Stimulated activated CD4-positive, alpha-beta T cell treated with anti-CD3 and anti-CD28 coated beads, TNF-alpha, amount 100 ng/mL, for 4 hours (primary cell): ENCODE measurements around the gene MAGI2.

Source experiments
- DNase-seq, 3 experiments: peaks; one replicate each; pipeline ENCODE4 v3.0.0-alpha.2; 2020; ENCODE audit warnings: low read depth in 3 of 3

Gene MAGI2

DNA sequence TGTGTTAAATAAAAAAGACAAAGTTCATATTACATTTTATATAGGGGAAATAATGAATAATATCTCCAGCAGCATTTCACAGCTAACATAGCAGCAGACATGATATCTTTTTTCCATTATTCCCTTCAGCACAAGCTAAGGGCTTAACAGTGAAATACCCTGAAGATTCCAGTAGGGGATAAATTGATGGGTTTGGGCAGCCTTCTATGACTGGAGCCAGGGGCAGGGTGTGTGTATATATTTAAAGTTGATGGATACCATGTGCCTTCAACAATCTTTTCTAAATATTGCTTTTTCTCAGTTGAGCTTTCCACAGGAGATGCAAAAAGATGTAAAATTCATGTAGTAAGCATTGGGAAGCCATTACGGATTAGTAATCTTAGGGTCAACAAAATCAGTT is 151.2 kb downstream of the MAGI2 start:
- DNase-seq: no peak

DNA sequence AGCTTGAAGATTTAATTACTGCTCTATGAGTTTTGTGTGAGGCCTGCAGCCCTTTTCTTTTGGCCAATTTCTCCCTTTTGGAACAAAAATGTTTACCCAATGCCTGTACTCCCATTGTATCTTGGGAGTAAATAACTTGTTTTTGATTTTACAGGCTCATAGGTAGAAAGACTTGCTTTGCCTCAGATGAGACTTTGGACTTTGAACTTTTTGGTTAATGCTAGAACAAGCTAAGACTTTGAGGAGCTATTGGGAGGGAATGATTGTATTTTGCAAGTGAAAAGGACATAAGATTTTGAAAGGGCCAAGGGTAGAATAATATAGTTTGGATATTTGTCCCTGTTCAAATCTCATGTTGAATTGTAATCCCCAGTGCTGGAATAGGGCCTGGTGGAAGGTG is 152.0 kb downstream of the MAGI2 start:
- DNase-seq: no peak

DNA sequence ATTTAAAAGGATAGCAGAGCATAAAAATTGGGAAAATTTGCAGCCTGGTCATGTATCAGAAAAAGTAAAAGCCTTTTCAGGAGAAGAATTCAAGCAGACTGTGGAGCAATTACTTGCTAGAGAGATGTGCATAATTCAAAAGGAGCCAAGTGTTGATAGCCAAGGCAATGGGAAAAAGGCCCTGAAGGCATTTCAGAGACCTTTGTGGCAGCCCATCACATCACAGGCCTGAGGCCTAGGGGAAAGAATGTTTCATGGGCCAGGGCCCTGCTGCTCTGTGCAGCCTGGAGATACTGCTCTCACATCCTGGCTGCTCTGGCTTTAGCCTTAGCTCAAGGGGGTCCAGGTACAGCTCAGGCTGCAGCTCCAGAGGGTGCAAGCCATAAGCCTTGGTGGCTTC is 152.9 kb downstream of the MAGI2 start:
- no peak for DNase-seq

DNA sequence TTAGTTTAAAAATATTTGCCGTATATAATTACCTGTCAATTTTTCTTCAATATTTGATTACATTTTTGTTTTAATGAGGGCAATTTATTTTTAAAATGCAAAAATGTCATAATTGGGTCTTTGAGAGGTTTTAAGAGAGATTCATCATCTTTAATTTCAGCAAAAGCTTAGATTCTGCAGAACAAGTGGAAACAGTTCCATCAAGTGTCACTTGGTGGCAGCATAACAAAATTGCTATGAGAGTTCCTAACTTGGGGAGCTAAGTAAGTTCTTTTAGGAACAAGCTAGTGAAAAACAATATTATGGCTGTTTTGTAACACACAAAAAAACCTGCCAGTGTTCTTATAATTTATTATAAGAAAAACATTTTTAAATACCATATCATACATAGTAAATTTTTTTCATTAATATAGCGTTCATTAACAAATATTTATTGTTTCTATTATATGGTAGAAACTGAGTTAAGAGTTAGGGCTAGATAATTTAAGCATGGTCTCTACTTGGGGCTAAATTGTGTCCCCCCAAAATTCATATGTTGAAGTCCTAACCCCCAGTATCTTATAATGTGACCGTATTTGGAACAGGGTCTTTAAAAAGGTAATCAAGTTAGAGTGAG is 155.2 kb downstream of the MAGI2 start:
- no peak for DNase-seq

DNA sequence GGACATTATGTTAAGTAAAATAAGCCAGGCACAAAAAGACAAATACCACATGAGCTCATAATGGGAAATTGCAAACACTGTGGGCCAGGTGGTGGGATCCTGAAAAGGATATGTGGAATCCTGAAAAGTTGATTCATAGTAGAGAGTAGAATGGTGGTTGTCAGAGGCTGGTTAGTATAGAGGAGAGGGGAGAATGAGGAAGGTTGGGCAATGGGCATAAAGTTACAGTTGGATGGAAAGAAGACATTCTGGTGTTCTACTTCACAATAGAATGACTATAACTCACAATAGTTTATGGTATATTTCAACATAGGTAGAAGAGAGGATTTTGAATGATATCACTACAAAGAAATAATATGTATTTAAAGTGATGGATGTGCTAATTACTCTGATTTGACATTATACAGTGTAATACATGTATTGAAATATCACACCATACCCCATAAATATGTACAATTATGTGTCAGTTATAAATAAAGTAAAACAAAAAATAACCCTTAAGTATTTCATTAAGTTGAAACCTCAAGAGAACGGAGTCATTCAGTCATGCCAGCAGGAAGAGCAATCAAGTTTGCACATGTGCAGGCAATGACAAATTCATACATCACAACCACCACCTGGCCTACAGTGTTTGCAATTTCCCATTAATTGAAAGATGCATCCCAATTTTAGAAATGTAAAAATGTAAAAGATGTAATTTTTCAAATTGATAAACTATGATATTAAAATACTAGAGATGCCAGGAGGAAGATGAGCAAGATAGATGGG is 156.7 kb downstream of the MAGI2 start:
- no peak for DNase-seq

DNA sequence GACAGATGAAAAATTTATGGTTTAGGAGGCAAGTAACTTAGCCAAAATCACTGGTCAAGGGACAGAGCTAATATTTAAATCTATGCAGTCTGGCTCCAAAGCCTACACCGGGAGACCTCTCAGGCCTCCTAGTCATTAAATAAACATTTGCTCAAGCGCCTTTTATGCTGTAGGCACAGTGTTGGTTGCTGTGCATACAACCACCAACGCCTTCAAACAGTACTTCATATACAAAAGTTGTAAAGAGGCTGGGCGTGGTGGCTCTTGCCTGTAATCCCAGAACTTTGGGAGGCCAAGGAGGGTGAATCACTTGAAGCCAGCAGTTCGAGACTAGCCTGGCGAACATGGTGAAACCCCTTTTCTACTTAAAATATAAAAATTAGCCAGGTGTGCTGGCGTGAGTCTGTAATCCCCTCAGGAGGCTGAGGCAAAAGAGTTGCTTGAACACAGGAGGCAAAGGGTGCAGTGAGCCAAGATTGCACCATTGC is 159.8 kb downstream of the MAGI2 start:
- no peak for DNase-seq

DNA sequence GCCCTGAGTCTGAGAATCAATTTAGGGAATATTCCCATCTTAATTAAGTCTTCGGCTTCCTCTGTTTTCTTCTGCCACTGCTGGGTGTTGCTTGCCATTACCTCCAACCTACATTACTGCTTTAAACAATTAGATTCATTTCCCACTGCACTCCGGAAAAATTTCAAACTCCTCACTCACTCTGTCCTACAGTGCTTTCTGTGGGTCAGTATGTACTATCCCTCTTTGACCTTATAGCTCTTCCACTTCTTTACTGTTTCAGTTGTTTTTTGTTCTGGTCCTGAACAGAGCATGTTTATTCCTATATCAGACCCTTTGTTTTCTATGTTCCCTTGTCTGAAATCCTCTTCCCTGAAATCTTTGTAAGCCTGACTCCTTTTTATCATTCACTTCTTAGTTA is 160.6 kb downstream of the MAGI2 start:
- no peak for DNase-seq

DNA sequence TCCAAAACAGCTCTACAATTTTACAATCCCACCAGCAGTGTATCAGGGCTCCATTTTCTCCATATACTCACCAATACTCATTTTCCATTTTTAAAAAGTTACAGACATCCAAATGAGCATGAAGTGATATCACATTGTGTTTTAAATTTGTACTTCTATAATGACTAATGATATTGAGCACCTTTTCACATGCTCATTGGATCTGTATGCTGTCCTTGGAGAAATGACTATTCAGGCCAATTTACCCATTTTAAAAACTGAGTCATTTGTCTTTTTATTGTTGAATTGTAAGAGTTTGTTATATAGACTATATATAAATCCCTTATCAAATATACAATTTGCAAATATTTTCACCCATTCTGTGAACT is 162.0 kb downstream of the MAGI2 start:
- no peak for DNase-seq

DNA sequence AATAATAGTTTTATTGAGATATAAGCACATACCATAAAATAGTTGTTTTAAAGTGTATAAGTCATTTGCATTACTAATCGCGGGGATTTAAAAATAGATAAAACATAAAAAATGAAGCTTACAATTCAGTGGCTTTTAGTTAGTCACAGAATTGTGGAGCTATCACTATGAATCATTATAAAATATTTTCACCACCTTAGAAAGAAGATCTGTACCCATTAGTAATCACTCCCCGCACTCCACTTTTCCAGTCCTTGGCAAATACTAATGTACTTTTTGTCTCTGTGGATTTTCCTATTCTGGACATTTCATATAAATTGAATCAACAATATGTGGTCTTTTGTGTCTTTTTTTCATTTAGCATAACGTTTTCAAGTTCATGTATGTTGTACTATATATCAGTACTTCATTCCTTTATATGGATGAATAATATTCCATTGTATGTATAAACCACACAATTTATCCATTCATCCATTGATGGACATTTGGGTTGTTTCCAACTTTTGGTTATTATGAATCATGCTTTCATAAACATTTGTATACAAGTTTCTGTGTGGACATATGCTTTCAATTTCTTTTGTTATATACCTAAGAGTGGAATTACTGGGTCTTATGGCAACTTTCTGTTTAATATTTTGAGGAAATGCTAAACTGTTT is 162.5 kb downstream of the MAGI2 start:
- DNase-seq: no peak

DNA sequence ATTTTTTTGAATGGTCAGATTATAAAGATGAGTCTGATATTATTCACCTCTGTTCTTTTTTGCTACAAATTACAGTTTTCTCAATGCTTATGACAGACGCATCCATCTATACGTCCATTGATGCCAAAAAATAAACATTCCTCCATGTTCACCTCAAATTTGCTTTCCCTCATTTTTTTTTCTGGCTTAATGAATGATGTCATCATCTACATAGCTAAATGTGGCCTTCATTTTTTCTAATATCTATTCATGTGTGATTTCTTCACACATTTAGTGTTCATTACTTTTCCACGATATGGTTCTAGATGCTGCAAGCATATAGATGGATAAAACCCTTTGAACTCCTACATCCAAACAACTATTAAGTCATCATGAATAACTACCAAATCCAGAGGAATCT is 163.1 kb downstream of the MAGI2 start:
- no peak for DNase-seq

DNA sequence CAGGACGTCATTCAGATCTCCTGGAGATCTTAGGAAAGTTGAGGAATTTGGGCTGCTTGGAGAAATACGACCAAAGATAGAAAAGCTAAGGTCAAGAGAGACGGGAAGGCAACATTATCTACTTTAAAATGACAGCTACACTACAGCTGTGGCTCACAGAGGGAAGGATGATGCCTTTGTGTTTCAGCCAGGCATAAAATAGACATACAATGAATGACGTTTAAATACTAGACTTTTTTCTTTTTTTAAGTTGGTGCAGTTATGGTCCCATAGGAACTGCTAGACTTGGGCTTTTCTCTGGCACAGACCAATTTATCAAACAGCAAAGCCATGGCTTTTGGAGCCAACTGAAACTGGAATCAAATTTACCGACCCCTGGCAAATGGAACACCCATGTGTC is 164.8 kb downstream of the MAGI2 start:
- DNase-seq: no peak

DNA sequence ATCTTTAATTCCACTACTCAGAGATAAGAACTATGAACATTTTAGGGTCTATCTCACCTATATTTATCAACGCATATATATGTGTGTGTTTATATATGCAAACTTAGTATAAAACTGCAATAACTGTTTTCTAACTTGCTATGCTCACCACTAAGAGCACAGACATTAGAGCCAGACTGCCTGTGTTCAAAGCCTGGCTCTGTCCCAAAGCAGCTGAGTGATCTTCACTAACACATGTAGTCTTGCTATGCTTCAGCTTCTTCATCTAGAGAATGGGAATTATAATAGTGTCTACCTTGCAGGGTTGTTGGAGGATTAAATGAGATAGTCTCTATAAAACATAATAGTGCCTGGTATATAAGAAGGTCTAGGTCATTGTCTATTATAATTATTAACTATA is 165.5 kb downstream of the MAGI2 start:
- DNase-seq: no peak

DNA sequence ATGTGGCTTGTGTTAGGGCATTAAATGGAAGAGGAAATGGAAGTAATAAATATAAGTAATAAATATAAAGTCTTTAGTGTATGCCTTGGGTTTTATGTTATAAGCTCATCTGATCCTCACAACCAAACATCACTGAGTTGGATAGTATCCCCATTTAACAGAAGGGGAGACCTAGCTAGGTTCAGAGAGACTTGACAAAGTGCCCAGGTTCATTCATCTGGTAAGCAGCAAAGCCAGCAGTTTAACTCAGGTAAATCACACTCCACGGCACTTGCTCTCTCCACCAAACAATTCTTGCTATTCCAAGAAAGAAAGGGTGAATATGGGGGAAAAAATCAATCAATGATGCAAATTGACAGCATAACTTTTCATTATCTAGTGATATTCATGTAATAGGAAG is 167.3 kb downstream of the MAGI2 start:
- DNase-seq: no peak

DNA sequence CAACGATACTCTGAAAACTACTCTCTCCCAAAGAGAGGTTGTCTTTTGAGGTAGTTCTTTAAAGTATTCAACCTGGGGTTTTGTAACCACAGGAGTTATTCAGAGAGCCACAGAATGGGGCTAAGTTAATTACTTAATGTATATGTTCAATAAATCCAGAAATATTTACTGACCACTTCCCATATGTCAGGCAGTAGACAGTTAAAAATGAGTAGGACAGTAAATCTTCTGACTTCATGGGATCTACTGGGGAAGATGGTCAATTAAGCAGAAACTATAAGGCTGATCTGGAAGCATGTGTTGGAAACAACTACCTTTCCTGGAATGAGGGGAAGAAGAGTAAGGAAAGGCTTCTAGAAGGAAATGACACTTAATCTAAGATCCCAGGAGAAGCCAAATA is 167.7 kb downstream of the MAGI2 start:
- no peak for DNase-seq

DNA sequence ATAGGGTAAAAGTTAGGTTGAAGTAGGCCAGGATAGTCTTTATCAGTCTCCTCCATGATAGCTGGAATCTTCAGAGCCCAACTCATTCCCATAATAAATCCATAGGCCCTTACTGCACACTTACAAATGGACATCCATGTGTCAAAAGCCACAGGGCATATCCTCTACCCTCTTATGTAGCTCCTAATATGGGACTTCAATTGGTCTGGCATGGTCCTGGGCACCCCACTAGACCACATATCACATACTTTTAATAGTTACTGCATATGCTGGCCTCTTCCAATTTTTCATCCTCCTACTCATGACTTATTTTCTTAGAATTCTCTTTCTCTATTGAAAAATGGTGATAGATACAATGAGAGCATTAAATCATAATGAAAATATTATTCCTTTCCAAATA is 169.3 kb downstream of the MAGI2 start:
- no peak for DNase-seq

DNA sequence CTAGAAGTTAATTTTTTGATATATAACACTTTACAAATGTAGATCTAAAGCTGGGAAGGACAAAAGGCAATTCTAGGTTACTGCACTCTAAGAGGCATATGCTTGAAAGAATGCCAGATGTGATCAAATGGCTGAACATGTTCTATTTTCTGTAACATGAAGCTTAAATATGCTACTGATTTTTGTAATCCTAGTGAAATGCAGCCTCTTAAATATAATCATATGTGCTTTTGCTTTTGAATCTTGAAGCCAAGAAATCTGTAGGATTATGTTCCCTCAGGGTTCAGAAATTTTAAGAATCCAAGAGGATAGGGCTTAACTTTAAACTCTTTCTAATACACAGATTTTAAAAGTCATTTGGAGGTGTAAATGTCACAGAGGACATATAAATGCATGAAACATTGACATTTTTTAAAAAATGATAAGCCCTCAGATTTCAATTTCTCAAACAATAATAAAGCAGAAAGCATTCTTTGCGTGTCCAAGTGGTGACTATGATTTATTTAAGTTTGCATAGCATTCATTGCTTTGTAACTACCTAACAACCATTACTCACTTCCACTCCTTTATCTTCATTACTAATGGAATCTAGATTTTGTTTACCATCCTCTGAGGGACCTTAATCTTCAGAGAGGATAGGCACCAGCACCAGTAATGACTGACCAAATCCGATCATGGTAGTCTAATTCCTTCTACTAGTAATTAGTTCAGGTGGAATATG is 170.4 kb downstream of the MAGI2 start:
- no peak for DNase-seq

DNA sequence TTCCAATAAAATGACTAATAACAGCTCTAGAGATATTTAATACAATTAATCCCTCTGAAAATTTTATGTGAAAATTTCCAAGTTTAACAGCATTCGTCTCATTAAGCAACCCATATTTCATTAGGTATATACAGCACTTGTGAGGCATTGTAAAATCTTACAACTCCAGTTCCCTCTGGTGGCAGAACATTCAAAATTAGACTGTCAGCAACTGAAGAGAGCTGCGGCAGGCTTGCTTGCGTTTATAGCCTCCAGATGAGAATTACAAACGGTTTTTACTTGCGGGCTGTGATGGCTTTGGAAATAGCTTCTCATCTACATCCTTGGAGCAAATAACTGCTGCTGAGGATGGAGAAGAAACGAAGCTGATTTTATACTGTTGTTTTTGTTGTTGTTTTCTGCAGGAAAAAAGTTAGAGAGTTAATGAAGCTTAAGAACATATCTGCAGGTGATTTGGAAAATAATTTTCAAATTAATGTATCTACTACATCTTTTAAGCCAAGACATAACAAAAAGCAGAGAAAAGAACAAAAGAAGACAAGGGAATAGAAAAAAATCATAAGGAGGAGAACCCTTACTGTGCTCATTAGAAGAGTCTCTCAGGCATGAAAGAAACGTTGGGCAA is 171.3 kb downstream of the MAGI2 start:
- no peak for DNase-seq

DNA sequence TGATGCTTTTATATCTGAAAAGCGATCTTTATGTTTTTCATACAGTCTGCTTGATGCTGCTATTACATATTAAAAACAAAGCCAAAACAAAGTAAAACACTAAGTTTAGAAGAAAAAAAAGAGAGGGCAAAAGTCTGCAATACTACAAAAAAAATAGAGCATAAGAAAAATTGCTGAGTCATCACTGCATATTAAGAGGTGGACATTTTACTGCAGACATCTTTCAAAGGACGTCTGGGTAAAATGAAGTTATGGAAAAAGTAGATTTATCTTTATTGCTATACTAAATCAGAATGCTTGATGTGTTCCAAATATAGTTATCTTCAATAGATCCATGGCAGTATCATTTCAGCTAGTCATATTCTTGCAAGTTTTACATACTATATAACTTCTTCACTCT is 172.0 kb downstream of the MAGI2 start:
- no peak for DNase-seq

DNA sequence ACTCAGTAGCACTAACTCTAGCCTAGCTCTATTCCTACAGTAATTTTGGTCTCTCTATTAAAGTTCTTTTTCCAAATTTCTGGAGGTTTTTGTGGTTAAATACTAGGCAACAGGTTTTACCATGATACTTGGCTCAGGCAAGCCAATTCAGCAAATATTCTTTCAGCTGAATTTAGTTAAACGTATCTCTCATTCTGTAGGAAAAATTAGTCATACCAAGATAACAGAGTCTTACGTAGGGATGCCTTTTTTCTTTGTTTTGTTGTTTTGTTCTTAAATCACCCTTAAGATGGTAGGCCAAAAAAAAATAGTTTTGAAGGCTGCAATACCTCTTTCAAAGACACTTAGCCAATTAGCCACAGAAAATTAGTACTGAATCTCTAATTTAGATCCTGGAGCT is 180.5 kb downstream of the MAGI2 start:
- no peak for DNase-seq

DNA sequence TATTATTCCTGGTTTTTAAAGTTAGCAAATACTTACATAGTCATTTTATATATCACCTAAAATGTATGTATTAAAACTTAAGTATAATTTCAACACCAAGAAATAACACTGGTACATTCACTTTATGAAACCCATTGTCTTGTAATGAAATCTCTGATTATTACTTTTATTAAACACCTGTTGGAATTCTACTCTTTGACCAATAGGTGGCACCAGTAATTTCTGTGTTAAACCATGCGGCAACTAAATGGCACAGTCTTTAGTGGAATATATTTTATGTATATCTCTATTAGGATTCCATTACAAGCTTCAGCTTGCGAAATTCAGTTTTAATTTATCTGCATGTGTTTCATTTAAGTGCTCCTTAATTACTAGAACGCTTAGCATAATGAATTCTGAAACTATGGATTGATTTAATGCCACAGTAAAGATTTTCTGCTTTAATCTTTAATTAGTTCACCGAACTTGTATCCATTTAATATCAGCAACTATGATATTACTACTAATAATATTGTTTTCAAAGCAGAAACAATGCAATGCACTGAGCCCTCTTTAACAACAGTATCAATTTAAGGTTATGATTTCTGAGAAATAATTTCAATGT is 181.3 kb downstream of the MAGI2 start:
- no peak for DNase-seq

DNA sequence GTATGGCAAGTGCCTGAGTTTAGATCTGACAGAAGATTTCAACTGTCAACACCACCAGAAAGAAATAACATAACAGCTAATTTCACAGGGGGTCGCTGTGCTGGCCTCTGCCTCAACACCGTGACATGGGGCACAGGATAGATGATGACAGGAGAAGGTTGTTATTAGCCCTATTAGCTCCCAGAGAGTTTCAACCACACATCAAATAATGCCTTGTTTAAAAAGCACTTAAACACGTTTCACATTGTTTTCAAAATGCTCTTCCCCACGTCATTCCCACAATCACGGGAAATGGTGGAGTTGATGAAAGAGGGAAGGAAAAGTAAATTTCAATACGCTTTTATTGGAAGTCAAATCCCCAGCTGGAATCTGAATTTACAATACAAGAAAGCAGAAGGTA is 184.7 kb downstream of the MAGI2 start:
- no peak for DNase-seq

DNA sequence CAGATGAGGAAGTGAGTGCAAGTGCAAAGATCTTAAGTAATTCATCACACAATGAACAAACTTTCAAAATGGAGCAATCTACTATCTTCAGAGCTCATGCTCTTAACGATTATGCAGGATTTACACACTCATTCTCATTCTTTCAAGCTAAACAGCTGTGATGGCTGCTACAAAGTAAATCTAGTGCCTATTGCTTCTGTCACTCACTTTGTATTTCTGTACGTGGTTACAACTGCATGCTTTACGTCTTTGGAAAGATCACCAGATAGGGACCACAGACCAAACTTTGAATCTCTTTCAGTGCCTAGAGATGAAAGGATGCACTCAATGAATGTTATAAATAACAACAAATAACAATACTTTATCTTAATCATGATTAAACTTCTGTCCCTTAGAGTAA is 194.6 kb downstream of the MAGI2 start:
- no peak for DNase-seq
